CD4-positive, alpha-beta T cell (primary cell): ENCODE measurements around the gene RASSF8. TPM values are rescaled to one million over a fixed set of nuclear protein-coding genes. Genes with fewer than 3 reads are reported as not detected.

Experiments used
- ATAC-seq: fragments of 200-7000 bp; cut with Tn5 transposase; one replicate; pipeline ENCODE4 v1.10.0; 2022; ENCODE audit warnings: mild to moderate bottlenecking; ENCODE audit not compliant: poor library complexity
- CTCF ChIA-PET: fragments of 350-600 bp; sonication (Branson Sonifier 250); formaldehyde crosslinking; loops from one replicate; lab custom pipeline; 2021; ENCODE audit warnings: antibody characterized with exemption, inconsistent platforms; lab: Charles Lee
- POLR2A ChIA-PET: fragments of 350-600 bp; sonication (Branson Sonifier 250); formaldehyde crosslinking; loops from one replicate; lab custom pipeline; 2021; ENCODE audit warnings: antibody characterized with exemption, inconsistent platforms; lab: Charles Lee
- DNase-seq, 14 experiments: peaks; one replicate each; pipeline ENCODE4 v3.0.0-alpha.2; 2013 to 2020; ENCODE audit warnings: mixed read lengths in 2 of 14
- H3K27ac ChIP-seq, 2 donors: one replicate each; pipeline versions ENCODE4 v1.5.1 to v1.7.0; 2013; ENCODE audit warnings: low read length in 2 of 2, low read depth in 1 of 2, mild to moderate bottlenecking in 1 of 2
- H3K27me3 ChIP-seq, 2 experiments: 1 replicate in 1 of 2; 2 replicates in 1 of 2; pipeline versions ENCODE4 v1.6.1 to v1.7.0; 2013; ENCODE audit warnings: low read length in 2 of 2, control low read depth in 1 of 2, mild to moderate bottlenecking in 1 of 2, moderate library complexity in 1 of 2; ENCODE audit not compliant: insufficient read depth in 2 of 2, control insufficient read depth in 1 of 2
- H3K36me3 ChIP-seq: one replicate; pipeline ENCODE4 v1.6.1; 2013; ENCODE audit warnings: low read length, control low read depth; ENCODE audit not compliant: insufficient read depth
- H3K4me1 ChIP-seq: one replicate; pipeline ENCODE4 v1.6.1; 2013; ENCODE audit warnings: low read length, control low read depth; ENCODE audit not compliant: insufficient read depth
- H3K4me3 ChIP-seq: one replicate; pipeline ENCODE4 v1.5.1; 2013; ENCODE audit warnings: mild to moderate bottlenecking, low read length, moderate library complexity
- H3K9me3 ChIP-seq, 2 experiments: 1 replicate in 1 of 2; 2 replicates in 1 of 2; pipeline versions ENCODE4 v1.6.1 to v1.7.0; 2013; ENCODE audit warnings: low read length in 2 of 2, mild to moderate bottlenecking in 2 of 2, control low read depth in 1 of 2, moderate library complexity in 1 of 2; ENCODE audit not compliant: control insufficient read depth in 1 of 2, insufficient read depth in 1 of 2
- H3K27ac Mint-ChIP-seq: one replicate; pipeline ENCODE4 v1.8.0; 2020; ENCODE audit warnings: mixed read lengths
- H3K27me3 Mint-ChIP-seq: one replicate; pipeline ENCODE4 v1.8.0; 2021; ENCODE audit warnings: mixed read lengths
- H3K36me3 Mint-ChIP-seq: one replicate; pipeline ENCODE4 v1.8.0; 2021; ENCODE audit warnings: low read depth, mixed read lengths
- H3K4me1 Mint-ChIP-seq: one replicate; pipeline ENCODE4 v1.8.0; 2021; ENCODE audit warnings: low read depth, mixed read lengths
- H3K4me3 Mint-ChIP-seq: one replicate; pipeline ENCODE4 v1.8.0; 2020; ENCODE audit warnings: mild to moderate bottlenecking, mixed read lengths
- H3K9me3 Mint-ChIP-seq: one replicate; pipeline ENCODE4 v1.8.0; 2020; ENCODE audit warnings: mixed read lengths
- intact Hi-C, 2 experiments: fragments of 100-400 bp; cut with DNase I in 1 of 2; cut with micrococcal nuclease in 1 of 2; formaldehyde crosslinking; loops; one replicate each; pipeline versions ENCODE4 v1.15.1 to v1.9.0; 2023 to 2025; cut with DNase I, micrococcal nuclease
- total RNA-seq, 174 experiments: library from RNA in 2 of 174; stranded (reverse) in 2 of 174; gene quantifications; one replicate each; pipeline ENCODE4 v1.2.3 and lab custom pipeline; 2021 to 2026
- TF ChIP-seq, protein P1 (sequence below): fragments of 200-600 bp; IDR thresholded peaks from one replicate; pipeline ENCODE4 v1.8.0; 2022; ENCODE audit warnings: antibody characterized with exemption, mild to moderate bottlenecking

Gene RASSF8
- total RNA-seq, 2 experiments from 2014 or later = 0.71 to 1.4 TPM

DNA sequence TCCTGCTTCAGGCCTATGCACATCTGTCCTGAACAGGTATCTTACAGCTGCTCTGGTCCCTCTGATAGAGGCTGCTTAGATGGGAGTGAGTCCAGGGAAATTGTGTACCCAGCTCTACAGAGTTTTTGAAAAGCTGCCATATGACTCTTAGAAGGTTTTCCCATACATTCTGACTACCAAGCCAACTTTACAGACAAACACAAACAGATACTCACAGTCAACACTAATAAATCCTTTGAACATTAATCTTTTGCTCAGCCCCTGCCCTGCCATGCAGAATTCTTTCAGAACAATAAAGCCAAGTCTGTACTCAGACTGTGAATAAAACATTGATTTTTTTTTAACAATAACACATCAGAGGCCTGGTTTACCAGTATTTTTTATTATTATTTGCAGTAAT is 21.4 kb upstream of the RASSF8 start:
- Mint-ChIP-seq H3K4me1 (no peaks in the 10 kb centered on the region), H3K36me3 (no peaks in the 10 kb centered on the region), H3K27ac (no peak overlapping the region), H3K9me3 (no peaks in the 10 kb centered on the region), H3K27me3 (no peaks in the 10 kb centered on the region), H3K4me3 (no peak overlapping the region)
- intact Hi-C loops = no loop called here
- no peak overlapping the region for H3K27ac ChIP-seq
- ATAC-seq (no peak), DNase-seq (no peak)
- no peaks in the 10 kb centered on the region for H3K4me1 ChIP-seq
- H3K36me3 ChIP-seq = no peaks in the 10 kb centered on the region
- H3K4me3 ChIP-seq = no peak overlapping the region
- no peaks in the 10 kb centered on the region for H3K27me3 ChIP-seq
- ChIA-PET CTCF (interaction anchor here (0.8 kb wide), 1 partner anchor 15 kb away, joined by 3 read pairs; no protein-coding TSS in a partner anchor), POLR2A (no interaction called here)
- H3K9me3 ChIP-seq = no peaks in the 10 kb centered on the region
- TF ChIP-seq, protein P1, sequence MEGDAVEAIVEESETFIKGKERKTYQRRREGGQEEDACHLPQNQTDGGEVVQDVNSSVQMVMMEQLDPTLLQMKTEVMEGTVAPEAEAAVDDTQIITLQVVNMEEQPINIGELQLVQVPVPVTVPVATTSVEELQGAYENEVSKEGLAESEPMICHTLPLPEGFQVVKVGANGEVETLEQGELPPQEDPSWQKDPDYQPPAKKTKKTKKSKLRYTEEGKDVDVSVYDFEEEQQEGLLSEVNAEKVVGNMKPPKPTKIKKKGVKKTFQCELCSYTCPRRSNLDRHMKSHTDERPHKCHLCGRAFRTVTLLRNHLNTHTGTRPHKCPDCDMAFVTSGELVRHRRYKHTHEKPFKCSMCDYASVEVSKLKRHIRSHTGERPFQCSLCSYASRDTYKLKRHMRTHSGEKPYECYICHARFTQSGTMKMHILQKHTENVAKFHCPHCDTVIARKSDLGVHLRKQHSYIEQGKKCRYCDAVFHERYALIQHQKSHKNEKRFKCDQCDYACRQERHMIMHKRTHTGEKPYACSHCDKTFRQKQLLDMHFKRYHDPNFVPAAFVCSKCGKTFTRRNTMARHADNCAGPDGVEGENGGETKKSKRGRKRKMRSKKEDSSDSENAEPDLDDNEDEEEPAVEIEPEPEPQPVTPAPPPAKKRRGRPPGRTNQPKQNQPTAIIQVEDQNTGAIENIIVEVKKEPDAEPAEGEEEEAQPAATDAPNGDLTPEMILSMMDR = no peak

DNA sequence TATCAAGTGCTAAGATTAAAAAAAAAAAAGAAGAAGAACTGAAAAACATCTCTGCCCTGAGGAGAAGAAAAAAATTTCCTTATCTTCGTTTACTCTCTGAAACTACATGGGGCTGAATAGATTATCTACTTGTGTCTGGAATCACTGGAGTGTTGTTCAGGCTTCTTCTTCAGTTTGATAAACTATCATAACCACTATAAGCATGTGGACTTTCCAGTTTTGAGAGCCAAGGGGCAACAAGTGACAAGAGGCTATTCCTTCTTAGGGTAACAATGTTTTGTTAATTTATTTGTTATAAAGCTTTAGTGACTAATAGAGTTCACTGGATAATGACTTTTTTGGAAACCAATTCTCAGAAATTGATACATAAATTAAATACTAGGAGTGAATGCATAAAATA is 19.9 kb upstream of the RASSF8 start:
- CTCF ChIA-PET = no interaction called here
- intact Hi-C loops = no loop called here
- no peak for DNase-seq
- no peaks in the 10 kb centered on the region for H3K9me3 Mint-ChIP-seq
- Histone ChIP-seq H3K27ac (no peak overlapping the region), H3K4me3 (no peak overlapping the region), H3K9me3 (no peaks in the 10 kb centered on the region), H3K4me1 (no peaks in the 10 kb centered on the region), H3K36me3 (no peaks in the 10 kb centered on the region), H3K27me3 (no peaks in the 10 kb centered on the region)
- no peaks in the 10 kb centered on the region for H3K4me1 Mint-ChIP-seq
- H3K36me3 Mint-ChIP-seq = no peaks in the 10 kb centered on the region
- H3K27ac Mint-ChIP-seq = no peak overlapping the region
- no peak overlapping the region for H3K4me3 Mint-ChIP-seq
- no peak for ATAC-seq
- TF ChIP-seq, protein P1 = no peak
- POLR2A ChIA-PET = no interaction called here
- H3K27me3 Mint-ChIP-seq = no peaks in the 10 kb centered on the region

DNA sequence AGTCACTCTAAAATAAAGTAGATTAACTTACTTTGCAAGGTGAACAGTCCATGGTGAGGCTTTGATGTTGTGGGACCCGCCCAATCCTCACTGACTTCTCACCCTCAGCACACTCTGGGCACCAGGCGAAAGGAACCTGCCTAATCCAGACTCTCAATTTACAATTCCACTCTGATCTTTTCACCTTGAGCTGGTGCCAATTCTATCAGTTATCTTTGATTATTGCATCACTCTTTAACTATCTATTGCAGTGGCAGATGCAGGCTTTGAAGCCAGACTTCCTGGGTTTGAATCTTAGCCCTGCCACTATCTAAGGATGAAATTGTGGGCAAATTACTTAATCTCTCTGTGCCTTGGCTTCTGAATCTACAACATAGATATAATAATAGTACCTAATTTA is 18.9 kb upstream of the RASSF8 start:
- POLR2A ChIA-PET = no interaction called here
- no peaks in the 10 kb centered on the region for H3K27me3 Mint-ChIP-seq
- no peak overlapping the region for H3K27ac Mint-ChIP-seq

More for the DNA sequence above, 18.9 kb upstream of the RASSF8 start:
- no peak for ATAC-seq
- CTCF ChIA-PET = no interaction called here
- H3K4me1 Mint-ChIP-seq = no peaks in the 10 kb centered on the region
- no peak overlapping the region for H3K27ac ChIP-seq
- H3K9me3 Mint-ChIP-seq = no peaks in the 10 kb centered on the region
- no peaks in the 10 kb centered on the region for H3K9me3 ChIP-seq
- no peak for DNase-seq
- no peaks in the 10 kb centered on the region for H3K36me3 Mint-ChIP-seq
- no peak overlapping the region for H3K4me3 ChIP-seq
- no peaks in the 10 kb centered on the region for H3K27me3 ChIP-seq
- no peak overlapping the region for H3K4me3 Mint-ChIP-seq
- H3K4me1 ChIP-seq = no peaks in the 10 kb centered on the region
- intact Hi-C loops = no loop called here
- TF ChIP-seq, protein P1 = no peak
- H3K36me3 ChIP-seq = no peaks in the 10 kb centered on the region
